Measurements from ENCODE around the gene ZDHHC21. TPM values are rescaled to one million over a fixed set of nuclear protein-coding genes. Genes with fewer than 3 reads are reported as not detected.
A peak's percentile ranks its signal among the peaks of the same experiment; 100 is the strongest.
"Not testable (repeated sequence)": the region's sequence is repeated elsewhere in the genome, so short reads cannot be mapped to it uniquely, and the experiment has no call there.

The ZDHHC21 gene
- polyA plus RNA-seq, 1 experiment, result 3.2 TPM

DNA sequence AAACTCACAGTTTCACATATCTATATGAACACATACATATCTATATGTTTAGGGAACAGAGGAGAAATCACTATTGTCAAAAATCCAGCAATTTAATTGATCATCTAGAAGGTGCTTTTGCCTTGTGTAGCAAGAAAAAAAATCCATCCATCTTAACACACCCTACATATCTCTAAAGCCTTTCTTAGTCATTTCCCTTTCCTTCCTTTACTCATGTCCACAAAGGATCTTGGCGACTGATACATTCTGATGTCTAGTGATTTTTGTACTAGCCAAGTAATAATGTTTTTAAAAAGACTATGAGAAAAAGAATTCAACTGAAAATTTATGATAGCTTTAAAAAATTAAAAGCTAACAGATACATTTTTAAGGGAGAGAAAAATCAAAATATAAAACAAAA is 22.5 kb downstream of the ZDHHC21 start:
- Histone ChIP-seq H3K36me3 (ENCODE audit: control insufficient read depth, insufficient read depth, low read length) (no peaks in the 10 kb centered on the region), H3K4me3 (ENCODE audit: low read depth, low read length) (no peak overlapping the region), H3K27me3 (ENCODE audit: control insufficient read depth, insufficient read depth, low read length) (no peaks in the 10 kb centered on the region)
- TF ChIP-seq CTCF (IDR thresholded peaks at IDR 0.05; ENCODE audit: insufficient read depth, low read depth, low read length), result no peak
- no peak for DNase-seq (ENCODE audit: low read depth)
- CTCF ChIA-PET, result interaction anchor here (1.2 kb wide), 1 partner anchor 9 kb away, joined by 4 read pairs; no protein-coding TSS in a partner anchor
- POLR2A ChIA-PET, result no interaction called here

DNA sequence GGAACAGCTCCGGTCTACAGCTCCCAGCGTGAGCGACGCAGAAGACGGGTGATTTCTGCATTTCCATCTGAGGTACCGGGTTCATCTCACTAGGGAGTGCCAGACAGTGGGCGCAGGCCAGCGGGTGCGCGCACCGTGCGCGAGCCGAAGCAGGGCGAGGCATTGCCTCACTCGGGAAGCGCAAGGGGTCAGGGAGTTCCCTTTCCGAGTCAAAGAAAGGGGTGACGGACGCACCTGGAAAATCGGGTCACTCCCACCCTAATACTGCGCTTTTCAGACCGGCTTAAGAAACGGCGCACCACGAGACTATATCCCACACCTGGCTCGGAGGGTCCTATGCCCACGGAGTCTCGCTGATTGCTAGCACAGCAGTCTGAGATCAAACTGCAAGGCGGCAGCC is 29.2 kb downstream of the ZDHHC21 start:
- H3K4me3 ChIP-seq (ENCODE audit: low read depth, low read length); CTCF ChIA-PET; POLR2A ChIA-PET; H3K36me3 ChIP-seq (ENCODE audit: control insufficient read depth, insufficient read depth, low read length); DNase-seq (ENCODE audit: low read depth); H3K27me3 ChIP-seq (ENCODE audit: control insufficient read depth, insufficient read depth, low read length): not testable (repeated sequence)

DNA sequence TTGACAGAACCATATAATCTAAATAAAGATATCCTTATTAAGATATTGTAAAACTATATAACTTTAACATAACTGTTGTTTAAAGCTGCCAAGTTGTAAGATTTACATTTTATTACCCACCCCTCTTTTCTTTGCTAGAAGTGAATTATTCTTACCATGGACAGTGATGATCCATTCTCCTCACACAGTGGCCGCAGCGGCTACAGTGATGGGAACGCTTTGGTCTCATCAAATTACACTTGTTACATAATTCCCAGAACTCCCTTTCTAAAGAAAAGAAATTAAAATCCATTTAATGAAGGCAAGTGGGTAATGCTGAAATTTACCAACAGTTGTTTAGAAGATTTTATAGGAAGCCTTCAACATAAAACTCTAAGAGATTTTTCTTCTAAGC is 31.2 kb downstream of the ZDHHC21 start:
- Histone ChIP-seq H3K27me3 (ENCODE audit: control insufficient read depth, insufficient read depth, low read length) (no peaks in the 10 kb centered on the region), H3K36me3 (ENCODE audit: control insufficient read depth, insufficient read depth, low read length) (no peaks in the 10 kb centered on the region; the same call in 1 of the 2 replicates), H3K4me3 (ENCODE audit: low read depth, low read length) (no peak overlapping the region)
- DNase-seq (ENCODE audit: low read depth), result no peak
- ChIA-PET CTCF (interaction anchor here (0.6 to 1.8 kb wide), 9 partner anchors 8 to 235 kb away, joined by 3 to 14 read pairs (median 4); no protein-coding TSS in a partner anchor), POLR2A (no interaction called here)
- TF ChIP-seq CTCF (IDR thresholded peaks at IDR 0.05; ENCODE audit: insufficient read depth, low read depth, low read length), result no peak

DNA sequence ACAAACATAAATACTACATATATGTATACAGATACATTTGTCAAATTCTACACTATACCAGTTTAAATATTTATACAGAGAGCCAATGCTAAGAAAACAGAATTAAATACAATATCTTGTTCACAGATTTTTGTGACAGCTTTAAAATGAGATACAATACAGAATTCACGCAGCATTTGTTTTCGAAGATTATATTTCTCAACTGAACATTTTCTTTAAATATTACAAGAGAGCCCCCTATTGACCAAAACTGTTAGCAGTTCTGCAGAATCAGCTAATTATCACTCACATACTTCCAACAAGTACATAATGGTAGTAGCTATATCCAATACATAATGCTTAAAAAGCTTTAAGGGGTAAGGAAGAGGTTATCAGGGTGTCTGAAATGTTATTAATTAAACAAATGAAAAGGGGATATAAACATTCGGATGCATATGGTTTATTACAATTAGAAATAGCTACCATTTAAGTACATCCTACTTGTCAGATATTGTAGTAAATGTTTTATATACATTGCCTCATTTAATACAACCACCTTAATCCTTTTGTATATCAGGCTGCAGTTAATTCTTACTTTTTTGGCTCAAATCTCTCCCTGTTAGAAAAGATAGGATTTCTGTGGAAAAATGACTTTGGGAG is 31.7 kb downstream of the ZDHHC21 start:
- peak; percentile 59 for TF ChIP-seq CTCF (IDR thresholded peaks at IDR 0.05; ENCODE audit: insufficient read depth, low read depth, low read length)
- POLR2A ChIA-PET, result no interaction called here
- CTCF ChIA-PET, result interaction anchor here (0.6 to 1.8 kb wide), 11 partner anchors 9 to 234 kb away, joined by 3 to 14 read pairs (median 4); no protein-coding TSS in a partner anchor

DNA sequence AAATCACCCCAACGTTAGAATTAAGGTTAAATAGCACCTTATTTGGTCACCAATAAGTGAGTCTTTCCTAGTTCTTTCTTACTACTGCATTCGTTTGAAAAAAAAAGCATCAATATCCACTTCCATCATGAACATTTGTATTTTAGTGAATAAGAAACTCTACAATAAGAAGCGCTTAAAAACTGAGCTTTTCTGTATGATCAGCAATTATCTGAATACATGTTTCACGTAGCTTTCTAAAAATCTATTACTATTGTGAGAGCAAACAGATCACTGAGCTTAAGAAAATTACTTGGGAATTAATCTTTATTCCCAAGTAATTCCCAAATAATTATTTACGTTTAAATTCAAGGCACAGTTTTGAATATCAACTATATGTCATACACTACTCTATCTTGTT is 32.5 kb downstream of the ZDHHC21 start:
- ChIA-PET CTCF (interaction anchor here (0.7 to 1.8 kb wide), 7 partner anchors 8 to 1551 kb away, joined by 3 to 14 read pairs (median 5); no protein-coding TSS in a partner anchor), POLR2A (no interaction called here)
- no peak for TF ChIP-seq CTCF (IDR thresholded peaks at IDR 0.05; ENCODE audit: insufficient read depth, low read depth, low read length)
- no peaks in the 10 kb centered on the region for H3K27me3 ChIP-seq (ENCODE audit: control insufficient read depth, insufficient read depth, low read length)
- no peak for DNase-seq (ENCODE audit: low read depth)
- no peak overlapping the region for H3K4me3 ChIP-seq (ENCODE audit: low read depth, low read length)
- no peaks in the 10 kb centered on the region; the same call in 1 of the 2 replicates for H3K36me3 ChIP-seq (ENCODE audit: control insufficient read depth, insufficient read depth, low read length)

More for the DNA sequence above, 31.7 kb downstream of the ZDHHC21 start:
- no peak overlapping the region for H3K4me3 ChIP-seq (ENCODE audit: low read depth, low read length)
- no peaks in the 10 kb centered on the region; the same call in 1 of the 2 replicates for H3K36me3 ChIP-seq (ENCODE audit: control insufficient read depth, insufficient read depth, low read length)
- DNase-seq (ENCODE audit: low read depth), result no peak
- no peaks in the 10 kb centered on the region for H3K27me3 ChIP-seq (ENCODE audit: control insufficient read depth, insufficient read depth, low read length)

- POLR2A ChIA-PET, result no interaction called here
- no peak overlapping the region for H3K4me3 ChIP-seq (ENCODE audit: low read depth, low read length)
- H3K27me3 ChIP-seq (ENCODE audit: control insufficient read depth, insufficient read depth, low read length), result no peaks in the 10 kb centered on the region
- DNase-seq (ENCODE audit: low read depth), result no peak
- CTCF ChIA-PET, result no interaction called here
- no peak for TF ChIP-seq CTCF (IDR thresholded peaks at IDR 0.05; ENCODE audit: insufficient read depth, low read depth, low read length)
- H3K36me3 ChIP-seq (ENCODE audit: control insufficient read depth, insufficient read depth, low read length), result no peaks in the 10 kb centered on the region; the same call in 1 of the 2 replicates
These were observed 38.3 kb downstream of the ZDHHC21 start for GRCh38 chr9:14654932-14655331.
